GF-D8 (cell line): ENCODE results near the gene PPP2R2D.

ENCODE experiments used
- DNase-seq: peaks from one replicate; lab custom pipeline; 2025; lab: John Stamatoyannopoulos, UW

PPP2R2D gene

DNA sequence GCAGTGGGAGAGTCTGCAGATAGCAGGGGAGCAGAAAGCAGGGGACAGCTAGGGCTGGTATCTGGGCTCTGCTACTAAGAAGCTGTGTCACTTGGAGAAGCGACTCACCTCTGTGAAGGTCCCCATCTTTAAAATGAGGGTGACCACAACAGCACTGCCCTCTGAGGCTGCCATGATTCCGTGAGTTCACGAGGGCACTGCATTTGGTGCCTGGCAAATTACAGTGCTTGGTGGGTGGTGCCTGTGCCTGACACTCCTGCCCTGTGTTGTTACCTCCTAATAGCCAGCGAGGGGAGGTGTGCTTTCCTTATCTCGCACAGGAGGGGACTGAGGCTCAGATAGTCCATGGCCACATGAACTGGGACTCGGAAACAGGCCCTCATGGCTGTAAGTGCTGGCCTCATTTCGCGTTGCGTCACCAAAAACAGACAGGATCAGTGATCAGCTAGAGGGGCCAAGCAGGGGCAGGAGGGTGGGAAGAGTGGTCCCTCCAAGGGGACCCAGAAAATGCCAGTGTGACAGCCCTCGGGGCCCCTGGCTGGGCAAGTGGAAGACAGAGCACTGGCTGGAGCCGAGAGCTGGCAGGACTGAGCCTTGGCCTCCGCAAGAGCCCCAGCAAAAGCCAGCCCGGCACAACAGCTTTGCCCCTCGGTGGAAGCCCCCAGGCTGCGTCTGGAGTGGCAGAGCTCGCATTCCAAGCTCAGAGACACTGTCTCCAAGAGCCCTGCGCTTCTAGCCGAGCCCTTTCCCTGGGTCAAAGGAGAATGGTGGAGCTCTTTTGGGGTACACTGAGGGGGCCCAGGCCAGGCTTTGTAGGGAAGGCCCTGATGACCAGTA is 98.3 kb downstream of the PPP2R2D start:
- no peak for DNase-seq

GRCh38 chr10:132001238-132001972 is 100.6 kb downstream of the PPP2R2D start:
- DNase-seq, result no peak

GRCh38 chr10:132002004-132002403 is 101.2 kb downstream of the PPP2R2D start:
- DNase-seq, result no peak

GRCh38 chr10:132003282-132003924 is 102.6 kb downstream of the PPP2R2D start:
- DNase-seq, result no peak

- DNase-seq, result no peak
These were observed 103.2 kb downstream of the PPP2R2D start for GRCh38 chr10:132004052-132004451.

DNA sequence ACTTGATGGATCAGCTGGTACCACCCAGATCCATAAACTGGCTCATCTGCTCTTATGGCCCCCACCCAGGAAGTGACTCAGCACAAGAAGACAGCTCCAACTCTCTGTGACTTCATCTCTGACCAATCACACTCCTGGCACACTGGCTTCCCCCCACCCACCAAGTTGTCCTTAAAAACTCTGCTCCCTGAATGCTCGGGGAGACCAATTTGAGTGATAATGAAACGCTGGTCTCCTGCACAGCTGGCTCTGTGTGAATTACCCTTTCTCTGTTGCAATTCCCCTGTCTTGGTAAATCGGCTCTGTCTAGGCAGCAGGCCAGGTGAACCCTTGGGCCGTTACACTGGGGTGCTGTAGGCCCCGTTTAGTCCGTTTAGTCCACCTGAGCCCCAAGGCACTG is 104.3 kb downstream of the PPP2R2D start:
- DNase-seq, result no peak

- DNase-seq, result no peak
These were observed 106.2 kb downstream of the PPP2R2D start for GRCh38 chr10:132006966-132007365.

DNA sequence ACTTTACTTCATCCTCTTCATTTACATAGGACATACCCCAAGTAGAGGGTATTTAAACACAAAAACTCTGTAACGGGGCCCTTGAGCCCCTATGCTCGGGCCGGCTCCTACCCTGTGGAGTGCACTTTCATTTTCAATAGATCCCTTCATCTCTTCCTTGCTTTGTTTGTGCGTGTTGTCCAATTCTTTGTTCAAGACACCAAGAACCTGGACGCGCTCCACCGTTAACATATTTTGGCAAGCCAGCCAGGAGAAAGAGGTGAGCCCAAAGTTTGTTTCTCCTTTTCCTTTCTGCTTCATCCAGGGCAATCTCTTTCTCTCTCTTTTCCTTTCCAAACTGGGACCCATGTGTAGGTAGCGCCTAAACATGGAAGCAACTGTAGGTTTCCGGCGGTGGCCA is 106.9 kb downstream of the PPP2R2D start:
- no peak for DNase-seq
